Renal pelvis (tissue), 4 donors: Measurements from ENCODE around the gene DDX39B. TPM values are rescaled to one million over a fixed set of nuclear protein-coding genes. Genes with fewer than 3 reads are reported as not detected.
"Not testable (repeated sequence)": the region's sequence is repeated elsewhere in the genome, so short reads cannot be mapped to it uniquely, and the experiment has no call there.

Experiments used
- DNase-seq: peaks from one replicate; pipeline ENCODE4 v3.0.0-alpha.2; 2013
- polyA plus RNA-seq, 3 donors: library from polyadenylated mRNA; unstranded; fragments of 120-200 nt; gene quantifications; one replicate each; pipeline ENCODE4 v1.2.1, GENCODE V29; 2013; ENCODE audit not compliant: insufficient read length in 3 of 3

Gene DDX39B
- polyA plus RNA-seq, 3 donors, result 563 to 680 (median 632) TPM

DNA sequence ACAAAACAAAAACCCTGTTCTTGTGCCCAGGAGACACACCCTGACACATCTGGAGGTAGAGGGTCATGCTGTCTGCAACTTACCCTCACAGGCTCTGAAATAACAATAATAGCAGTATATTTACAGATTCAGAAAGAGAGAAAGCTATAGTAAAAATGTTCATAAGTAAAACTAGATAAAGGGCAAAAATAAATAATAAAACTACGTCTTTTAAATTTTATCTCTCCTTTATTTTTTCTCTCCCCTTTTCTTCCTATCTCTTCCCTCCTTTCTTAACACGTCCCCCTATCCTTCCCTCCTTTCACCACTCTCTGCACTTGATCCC lies 48.3 kb downstream of the DDX39B start:
- not testable (repeated sequence) for DNase-seq

DNA sequence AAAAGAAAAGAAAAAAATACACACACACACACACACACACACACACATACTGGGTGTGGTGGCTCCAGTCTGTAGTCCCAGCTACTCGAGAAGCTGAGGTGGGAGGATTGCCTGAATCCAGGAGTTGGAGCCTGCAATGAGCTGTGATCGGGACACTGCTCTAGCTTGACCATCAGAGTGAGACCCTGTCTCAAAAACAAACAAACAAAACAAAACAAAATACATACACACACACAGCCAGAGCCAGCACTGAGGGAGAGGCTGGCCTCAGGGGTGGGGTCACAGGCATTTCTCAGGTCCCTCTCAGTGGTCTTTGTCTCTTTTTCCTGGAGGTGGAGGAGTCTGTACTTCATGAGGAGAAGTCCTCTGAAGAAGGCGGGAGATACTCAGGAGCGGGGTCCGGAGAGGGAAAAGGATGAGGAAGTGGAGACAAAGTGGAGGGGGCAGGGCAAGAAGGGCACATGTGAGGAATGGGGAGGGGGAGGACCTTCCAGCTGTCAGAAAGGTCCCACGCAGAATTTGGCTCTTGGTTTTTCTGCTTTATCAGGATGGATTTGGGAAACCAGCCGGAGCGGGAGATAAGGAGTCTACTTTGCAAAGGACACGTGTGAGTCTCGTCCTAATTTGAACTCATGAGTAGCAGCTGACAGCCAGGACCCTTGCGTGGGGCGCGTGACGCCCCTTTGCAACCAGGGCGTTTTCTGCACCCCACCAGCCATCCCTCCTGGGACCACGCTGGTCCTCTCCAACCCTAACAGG lies 51.5 kb downstream of the DDX39B start:
- DNase-seq, result no peak

GRCh38 chr6:31489086-31489485 lies 52.7 kb downstream of the DDX39B start:
- no peak for DNase-seq

DNA sequence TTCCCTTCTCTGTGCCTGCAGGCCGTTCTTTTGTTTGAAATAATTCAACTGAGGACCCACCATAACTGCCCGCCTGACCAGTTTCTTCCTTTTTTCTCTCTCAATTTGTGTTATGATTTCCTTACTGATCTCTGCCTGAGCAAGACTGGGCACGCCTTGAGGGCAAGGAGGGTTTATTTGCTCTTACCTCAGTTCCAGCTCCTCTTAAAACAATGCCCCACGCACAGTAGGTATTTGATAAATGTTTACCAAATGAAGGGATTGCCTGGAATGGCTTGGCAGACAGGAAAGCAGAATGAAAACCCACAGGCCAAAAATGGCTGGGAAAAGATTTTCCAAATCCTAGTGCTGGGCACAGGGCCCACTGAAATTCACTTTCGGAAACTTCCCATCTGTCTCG lies 54.1 kb downstream of the DDX39B start:
- not testable (repeated sequence) for DNase-seq

GRCh38 chr6:31486065-31486837 lies 55.6 kb downstream of the DDX39B start:
- DNase-seq, result not testable (repeated sequence)

- DNase-seq, result no peak
Measured at GRCh38 chr6:31485055-31485454, 56.7 kb downstream of the DDX39B start.

DNA sequence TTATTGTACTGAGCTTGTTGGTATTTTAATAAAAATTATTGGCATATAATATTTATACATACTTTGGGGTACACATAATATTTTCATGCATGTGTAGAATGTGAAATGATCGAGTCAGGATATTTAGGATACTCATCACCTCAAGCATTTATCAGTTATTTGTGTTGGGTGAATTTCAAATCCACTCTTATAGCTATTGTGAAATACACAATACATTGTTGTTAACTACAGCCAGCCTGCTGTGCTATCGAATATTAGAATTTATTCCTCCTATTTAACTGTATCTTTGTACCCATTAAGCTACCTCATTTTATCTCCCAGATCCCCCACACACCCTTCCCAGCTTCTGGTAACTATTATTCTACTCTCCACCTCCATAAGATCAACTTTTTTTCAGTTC lies 58.4 kb downstream of the DDX39B start:
- DNase-seq, result no peak

GRCh38 chr6:31480574-31480973 lies 61.2 kb downstream of the DDX39B start:
- no peak for DNase-seq

Other genes with a start within 250 kb of the DDX39B start
- 100 to 1,000 TPM; 104 to 117 (median 116) TPM for gene HLA-B, start 184.8 kb downstream of the DDX39B start, polyA plus RNA-seq
- gene MICA, start 138.4 kb downstream of the DDX39B start, polyA plus RNA-seq, result 10 to 100 TPM in 2 of 3 donors, 1 to 10 TPM in 1; 7.0 to 11.8 (median 11.4) TPM
- 1 to 10 TPM; 1.4 to 1.9 (median 1.4) TPM for gene MICB, start 43.9 kb downstream of the DDX39B start, polyA plus RNA-seq
- 10 to 100 TPM; 19.5 to 24.1 (median 21.9) TPM for gene MCCD1, start 13.0 kb downstream of the DDX39B start, polyA plus RNA-seq
- gene ATP6V1G2, start 4.6 kb upstream of the DDX39B start, polyA plus RNA-seq, result 10 to 100 TPM in 1 of 3 donors, 1 to 10 TPM in 2; 6.5 to 11.3 (median 7.5) TPM
- gene NFKBIL1, start 5.6 kb upstream of the DDX39B start, polyA plus RNA-seq, result 10 to 100 TPM; 22.1 to 30.3 (median 26.5) TPM
- gene LTA, start 30.3 kb upstream of the DDX39B start, polyA plus RNA-seq, result under 1 TPM; 0.27 to 0.42 (median 0.30) TPM
- gene TNF, start 33.6 kb upstream of the DDX39B start, polyA plus RNA-seq, result under 1 TPM in 1 of 3 donors, not detected in 2; 0.19 TPM
- gene LTB, start 40.4 kb upstream of the DDX39B start, polyA plus RNA-seq, result 1 to 10 TPM; 1.8 to 2.7 (median 2.0) TPM
- 1 to 10 TPM; 5.0 to 6.7 (median 5.1) TPM for gene LST1, start 44.3 kb upstream of the DDX39B start, polyA plus RNA-seq
- under 1 TPM in 1 of 3 donors, not detected in 2; 0.43 TPM for gene NCR3, start 51.0 kb upstream of the DDX39B start, polyA plus RNA-seq
- 10 to 100 TPM; 66.1 to 77.7 (median 74.7) TPM for gene AIF1, start 73.2 kb upstream of the DDX39B start, polyA plus RNA-seq
- gene PRRC2A, start 78.7 kb upstream of the DDX39B start, polyA plus RNA-seq, result 100 to 1,000 TPM; 209 to 221 (median 210) TPM
- 100 to 1,000 TPM; 245 to 281 (median 259) TPM for gene BAG6, start 110.7 kb upstream of the DDX39B start, polyA plus RNA-seq
- 100 to 1,000 TPM; 109 to 116 (median 110) TPM for gene APOM, start 113.9 kb upstream of the DDX39B start, polyA plus RNA-seq
- gene C6orf47, start 118.8 kb upstream of the DDX39B start, polyA plus RNA-seq, result 10 to 100 TPM; 19.6 to 24.4 (median 20.5) TPM
- gene GPANK1, start 123.0 kb upstream of the DDX39B start, polyA plus RNA-seq, result 10 to 100 TPM; 26.2 to 33.9 (median 33.8) TPM
- 100 to 1,000 TPM; 227 to 252 (median 236) TPM for gene CSNK2B, start 124.1 kb upstream of the DDX39B start, polyA plus RNA-seq
- 10 to 100 TPM; 19.0 to 38.1 (median 35.1) TPM for gene LY6G5B, start 128.0 kb upstream of the DDX39B start, polyA plus RNA-seq
- 1 to 10 TPM; 2.6 to 4.3 (median 3.6) TPM for gene LY6G5C, start 139.1 kb upstream of the DDX39B start, polyA plus RNA-seq
- 10 to 100 TPM; 63.2 to 68.7 (median 63.5) TPM for gene ABHD16A, start 161.3 kb upstream of the DDX39B start, polyA plus RNA-seq
- 1 to 10 TPM in 2 of 3 donors, under 1 TPM in 1; 0.43 to 1.0 (median 1.0) TPM for gene LY6G6F, start 164.9 kb upstream of the DDX39B start, polyA plus RNA-seq
- not detected for gene LY6G6D, start 173.3 kb upstream of the DDX39B start, polyA plus RNA-seq
- under 1 TPM; 0.28 to 0.89 (median 0.69) TPM for gene LY6G6C, start 179.7 kb upstream of the DDX39B start, polyA plus RNA-seq
- 1 to 10 TPM; 1.5 to 1.9 (median 1.7) TPM for gene MPIG6B, start 181.4 kb upstream of the DDX39B start, polyA plus RNA-seq
- 100 to 1,000 TPM; 189 to 234 (median 211) TPM for gene DDAH2, start 187.3 kb upstream of the DDX39B start, polyA plus RNA-seq
- 100 to 1,000 TPM; 280 to 320 (median 296) TPM for gene CLIC1, start 194.5 kb upstream of the DDX39B start, polyA plus RNA-seq
- 10 to 100 TPM; 18.1 to 54.6 (median 52.1) TPM for gene MSH5, start 198.0 kb upstream of the DDX39B start, polyA plus RNA-seq
- 10 to 100 TPM in 2 of 3 donors, 1 to 10 TPM in 1; 5.6 to 13.8 (median 10.7) TPM for gene SAPCD1, start 220.7 kb upstream of the DDX39B start, polyA plus RNA-seq
- 10 to 100 TPM in 2 of 3 donors, 1 to 10 TPM in 1; 8.8 to 14.0 (median 13.1) TPM for gene VWA7, start 235.3 kb upstream of the DDX39B start, polyA plus RNA-seq